ENCODE results near the gene CDC42BPB.

GRCh38 chr14:102969060-102969791 lies 88.1 kb downstream of the CDC42BPB start:
- TF ChIP-seq CTCF (IDR thresholded peaks at IDR 0.05) (no peak), POLR2A (IDR thresholded peaks at IDR 0.05) (no peak)

Measured in Peyer's patch (tissue), 4 donors.